GM18907 (cell line): ENCODE data around the gene TXNIP.

Experiments used
- ATAC-seq: cut with Tn5 transposase; IDR thresholded peaks from one replicate; pipeline ENCODE4 v1.9.1; 2021; ENCODE audit warnings: mild to moderate bottlenecking, moderate library complexity; ENCODE audit not compliant: unreplicated experiment

Gene TXNIP

GRCh38 chr1:145946477-145946986 lies 49.8 kb downstream of the TXNIP start:
- ATAC-seq: no peak

DNA sequence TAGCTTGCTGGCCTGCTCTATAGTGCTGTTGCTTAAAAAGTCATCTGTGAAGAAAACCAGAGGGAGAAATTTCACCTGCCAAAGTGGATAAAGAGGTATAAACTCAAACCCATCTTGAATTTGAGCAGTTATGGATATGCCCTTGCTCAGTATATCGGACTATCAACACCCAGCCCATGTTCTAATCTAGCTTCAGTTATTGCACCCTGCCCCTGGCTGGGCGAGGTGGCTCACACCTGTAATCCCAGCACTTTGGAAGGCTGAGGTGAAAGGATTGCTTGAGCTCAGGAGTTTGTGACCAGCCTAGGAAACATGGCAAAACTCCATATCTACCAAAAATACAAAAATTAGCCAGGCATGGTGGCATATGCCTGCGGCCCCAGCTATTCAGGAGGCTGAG lies 51.8 kb downstream of the TXNIP start:
- no peak for ATAC-seq

DNA sequence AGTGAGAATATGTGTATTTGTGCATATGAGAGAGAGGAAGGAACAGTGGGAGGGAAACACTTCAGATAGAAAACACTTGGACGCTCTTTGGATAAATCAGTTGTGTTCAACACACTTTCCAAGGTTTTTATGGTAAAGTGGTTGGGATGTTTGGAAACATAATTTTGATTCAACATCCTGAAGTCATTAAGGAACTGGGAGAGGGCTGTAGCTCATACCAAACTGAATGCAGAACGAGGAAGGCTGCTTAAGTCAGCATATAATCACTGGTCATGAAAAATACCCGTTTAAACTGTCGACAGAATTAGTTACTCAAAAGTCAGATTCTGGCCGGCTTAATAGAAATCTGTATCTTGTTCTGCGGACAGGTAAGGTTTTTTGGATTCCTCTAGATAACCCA lies 53.5 kb downstream of the TXNIP start:
- ATAC-seq: no peak
